ENCODE measurements around the gene JUND.
A peak's percentile ranks its signal among the peaks of the same experiment; 100 is the strongest.

Gene JUND

GRCh38 chr19:18293642-18294466 is 12.4 kb upstream of the JUND start:
- ChIA-PET POLR2A (interaction anchor here (0.8 to 3.1 kb wide), 3 partner anchors 11 to 35 kb away, joined by 5 to 110 read pairs (median 11); partner anchors contain the start of gene JUND), CTCF (interaction anchor here (3.1 to 6.3 kb wide), 2 partner anchors 9 to 13 kb away, joined by 20 to 43 read pairs; partner anchors contain the start of gene JUND)
- DNase-seq (ENCODE audit: extremely low spot score): no peak
- TF ChIP-seq CTCF (IDR thresholded peaks at IDR 0.05; ENCODE audit: control extremely low read depth, extremely low read depth, low read depth, missing control alignments): no peak

- no peak for TF ChIP-seq CTCF (IDR thresholded peaks at IDR 0.05; ENCODE audit: control extremely low read depth, extremely low read depth, low read depth, missing control alignments)
- DNase-seq (ENCODE audit: extremely low spot score): peak; percentile 53
- ChIA-PET CTCF (interaction anchor here (1.0 to 6.3 kb wide), 7 partner anchors 10 to 34 kb away, joined by 3 to 43 read pairs (median 3); partner anchors contain the start of gene JUND), POLR2A (interaction anchor here (0.5 to 3.1 kb wide), 6 partner anchors 12 to 105 kb away, joined by 3 to 110 read pairs (median 6); partner anchors contain the start of gene JUND)
Measured at GRCh38 chr19:18292810-18293641, 11.6 kb upstream of the JUND start.

- no peak for DNase-seq (ENCODE audit: extremely low spot score)
- TF ChIP-seq CTCF (IDR thresholded peaks at IDR 0.05; ENCODE audit: control extremely low read depth, extremely low read depth, low read depth, missing control alignments): no peak
- POLR2A ChIA-PET: interaction anchor here (0.6 to 3.1 kb wide), 3 partner anchors 12 to 15 kb away, joined by 3 to 110 read pairs (median 11); partner anchors contain the start of gene JUND
- CTCF ChIA-PET: interaction anchor here (1.0 to 6.3 kb wide), 10 partner anchors 10 to 119 kb away, joined by 3 to 43 read pairs (median 3); partner anchors contain the start of genes JUND and LSM4
Measured at GRCh38 chr19:18292462-18292809, 11.0 kb upstream of the JUND start.

- DNase-seq (ENCODE audit: extremely low spot score): peak; percentile 91
- TF ChIP-seq CTCF (IDR thresholded peaks at IDR 0.05; ENCODE audit: control extremely low read depth, extremely low read depth, low read depth, missing control alignments): no peak
- CTCF ChIA-PET: interaction anchor here (1.0 to 6.3 kb wide), 8 partner anchors 11 to 119 kb away, joined by 3 to 43 read pairs (median 3); partner anchors contain the start of genes JUND and LSM4
- POLR2A ChIA-PET: interaction anchor here (0.5 to 3.1 kb wide), 4 partner anchors 12 to 79 kb away, joined by 3 to 110 read pairs (median 7); partner anchors contain the start of gene JUND
Measured at GRCh38 chr19:18291590-18292461, 10.4 kb upstream of the JUND start.

GRCh38 chr19:18291019-18291524 is 9.7 kb upstream of the JUND start:
- DNase-seq (ENCODE audit: extremely low spot score): no peak
- ChIA-PET POLR2A (interaction anchor here (1.0 to 3.1 kb wide), 4 partner anchors 10 to 14 kb away, joined by 5 to 110 read pairs (median 13); partner anchors contain the start of gene JUND), CTCF (interaction anchor here (1.3 to 6.3 kb wide), 3 partner anchors 11 to 31 kb away, joined by 5 to 43 read pairs (median 20); partner anchors contain the start of genes JUND and LSM4)
- no peak for TF ChIP-seq CTCF (IDR thresholded peaks at IDR 0.05; ENCODE audit: control extremely low read depth, extremely low read depth, low read depth, missing control alignments)
